Psoas muscle (tissue), 8 donors: ENCODE data around the gene OR10A5. TPM values are rescaled to one million over a fixed set of nuclear protein-coding genes. Genes with fewer than 3 reads are reported as not detected.
"Not testable (repeated sequence)": the region's sequence is repeated elsewhere in the genome, so short reads cannot be mapped to it uniquely, and the experiment has no call there.

Experiments used
- ATAC-seq, 4 donors: fragments of 200-7000 bp; cut with Tn5 transposase; one replicate each; pipeline ENCODE4 v1.9.1; 2020; ENCODE audit warnings: moderate library complexity in 3 of 4, mild to moderate bottlenecking in 2 of 4
- DNase-seq, 2 donors: peaks; one replicate each; pipeline ENCODE4 v3.0.0-alpha.2; 2020
- H3K27ac ChIP-seq: fragments of 200-600 bp; one replicate; pipeline ENCODE4 v1.8.0; 2022
- H3K27me3 ChIP-seq, 3 donors: fragments of 200-600 bp in 1 of 3; one replicate each; pipeline versions ENCODE4 v1.6.1 to v1.8.0; 2013 to 2022; ENCODE audit warnings: low read length in 2 of 3, mild to moderate bottlenecking in 2 of 3, moderate library complexity in 1 of 3; ENCODE audit not compliant: insufficient read depth in 3 of 3
- H3K36me3 ChIP-seq, 2 donors: fragments of 200-600 bp in 1 of 2; one replicate each; pipeline versions ENCODE4 v1.6.1 to v1.8.0; 2013 to 2022; ENCODE audit warnings: low read depth in 1 of 2, mild to moderate bottlenecking in 1 of 2, moderate library complexity in 1 of 2; ENCODE audit not compliant: insufficient read depth in 1 of 2
- H3K4me1 ChIP-seq: fragments of 200-600 bp; one replicate; pipeline ENCODE4 v1.8.0; 2022
- H3K4me3 ChIP-seq: fragments of 200-600 bp; one replicate; pipeline ENCODE4 v1.8.0; 2022; ENCODE audit warnings: mild to moderate bottlenecking
- H3K9me3 ChIP-seq: fragments of 200-600 bp; one replicate; pipeline ENCODE4 v1.8.0; 2022
- CTCF ChIP-seq: fragments of 200-600 bp; IDR thresholded peaks from one replicate; pipeline ENCODE4 v1.8.0; 2022; ENCODE audit warnings: antibody characterized with exemption
- WGBS, 3 donors: extraction: QIAGEN DNeasy Blood & Tissue Kit; methylation state at CpG; one replicate each; pipeline versions ENCODE4 v1.1.6 to v1.1.7; 2013; 5-methylcytosine and 5-hydroxymethylcytosine counted together
- intact Hi-C, 2 donors: fragments of 100-400 bp; cut with DNase I; formaldehyde crosslinking; loops; one replicate each; pipeline versions ENCODE4 v1.11.0 to v1.14.2; 2022
- polyA plus RNA-seq, 3 donors: library from polyadenylated mRNA; stranded (reverse); fragments of 200-250 nt; gene quantifications; one replicate each; pipeline ENCODE4 v1.2.3, GENCODE V29; 2013
- total RNA-seq, 4 donors: library from RNA; stranded (reverse); fragmentation: NEBNext Ultra II Directional in 2 of 4; extraction: Animal tissue kit (Norgen Biotek cat#: 25700) in 2 of 4; gene quantifications; one replicate each; pipeline versions ENCODE4 v1.2.1 to v1.2.4, GENCODE V29; 2021 to 2023
- donor health status: healthy with polysubstance abuse.
- donor health status: DM: no; HTN: no; CAD: no; lungs with moderate emphysema.
- donor health status: Bipolar disorder and iron deficiency.
- donor health status: healthy.
- donor health status: DM: yes; HTN: yes; CAD: no.
- donor health status: DM: no; HTN: no; CAD: no.
- donor health status: DM: no; HTN: no; CAD: no.
- donor health status: DM: yes; HTN: yes; CAD: no.

The OR10A5 gene
- total and polyA plus RNA-seq, 7 donors = not detected

DNA sequence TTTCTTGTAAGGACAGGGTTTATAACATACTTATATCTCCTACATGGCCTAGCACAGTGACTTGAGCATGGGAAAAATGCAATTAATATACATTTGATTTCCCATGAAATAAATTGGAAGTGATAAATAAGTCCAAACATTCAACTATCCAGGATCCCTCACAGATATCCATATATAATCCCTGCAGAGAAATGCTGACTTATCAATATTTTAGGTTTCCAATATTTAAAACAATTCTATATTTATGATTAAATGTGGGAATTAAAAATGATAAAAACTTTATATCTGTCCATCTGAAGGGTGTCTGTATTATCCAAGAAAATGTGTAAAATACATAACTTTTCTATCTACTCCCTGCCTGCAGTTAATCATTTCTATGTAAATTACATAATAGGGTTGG lies 37.3 kb downstream of the OR10A5 start:
- intact Hi-C loops = no loop called here
- ATAC-seq = no peak

DNA sequence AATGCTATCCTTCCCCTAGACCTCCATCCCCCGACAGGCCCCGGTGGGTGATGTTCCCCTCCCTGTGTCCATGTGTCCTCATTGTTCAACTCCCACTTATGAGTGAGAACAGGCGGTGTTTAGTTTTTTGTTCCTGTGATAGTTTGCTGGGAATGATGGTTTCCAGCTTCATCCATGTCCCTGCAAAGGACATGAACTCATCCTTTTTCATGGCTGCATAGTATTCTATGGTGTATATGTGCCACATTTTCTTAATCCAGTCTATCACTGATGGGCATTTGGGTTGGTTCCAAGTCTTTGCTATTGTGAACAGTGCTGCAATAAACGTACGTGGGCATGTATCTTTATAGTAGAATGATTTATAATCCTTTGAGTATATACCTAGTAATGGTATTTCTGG lies 42.2 kb downstream of the OR10A5 start:
- 86 to 97% (median 96%) methylated on average over 5 of the region's 5 CpGs for WGBS, 3 donors
- H3K4me3 ChIP-seq, H3K4me1 ChIP-seq, intact Hi-C loops, H3K36me3 ChIP-seq, ATAC-seq, H3K27ac ChIP-seq, H3K27me3 ChIP-seq, DNase-seq, H3K9me3 ChIP-seq: not testable (repeated sequence)

More for the DNA sequence above, 37.3 kb downstream of the OR10A5 start:
- no peaks in the 10 kb centered on the region for H3K9me3 ChIP-seq
- no peaks in the 10 kb centered on the region for H3K36me3 ChIP-seq
- DNase-seq = no peak
- H3K27ac ChIP-seq = no peak overlapping the region
- no peaks in the 10 kb centered on the region for H3K4me1 ChIP-seq
- H3K4me3 ChIP-seq = no peak overlapping the region
- TF ChIP-seq CTCF = no peak
- H3K27me3 ChIP-seq = peaks cover 0 to 3% (median 0%) of the 10 kb centered on the region in 3 donors

DNA sequence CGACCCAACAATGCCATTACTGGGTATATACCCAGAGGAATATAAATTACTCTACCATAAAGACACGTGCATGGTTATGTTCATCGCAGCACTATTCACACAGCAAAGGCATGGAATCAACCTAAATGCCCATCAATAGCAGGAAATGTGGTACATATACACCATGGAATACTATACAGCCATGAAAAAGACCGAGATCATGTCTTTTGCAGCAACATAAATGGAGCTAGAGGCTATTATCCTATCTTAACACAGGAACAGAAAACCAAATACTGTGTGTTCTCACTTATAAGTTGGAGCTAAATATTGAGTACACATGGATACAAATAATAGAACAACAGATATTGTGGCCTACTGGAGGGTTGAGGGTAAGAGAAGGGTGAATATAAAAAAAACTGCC lies 43.3 kb downstream of the OR10A5 start:
- TF ChIP-seq CTCF = no peak
- DNase-seq (no peak), ATAC-seq (no peak)
- H3K27ac ChIP-seq = no peak overlapping the region
- WGBS, 3 donors = 82 to 89% (median 89%) methylated on average over 4 of the region's 4 CpGs
- H3K4me1 ChIP-seq = no peaks in the 10 kb centered on the region
- no peaks in the 10 kb centered on the region for H3K9me3 ChIP-seq
- H3K4me3 ChIP-seq = no peak overlapping the region
- intact Hi-C loops = no loop called here
- H3K36me3 ChIP-seq = no peaks in the 10 kb centered on the region
- peaks cover 0 to 2% (median 0%) of the 10 kb centered on the region in 3 donors for H3K27me3 ChIP-seq

DNA sequence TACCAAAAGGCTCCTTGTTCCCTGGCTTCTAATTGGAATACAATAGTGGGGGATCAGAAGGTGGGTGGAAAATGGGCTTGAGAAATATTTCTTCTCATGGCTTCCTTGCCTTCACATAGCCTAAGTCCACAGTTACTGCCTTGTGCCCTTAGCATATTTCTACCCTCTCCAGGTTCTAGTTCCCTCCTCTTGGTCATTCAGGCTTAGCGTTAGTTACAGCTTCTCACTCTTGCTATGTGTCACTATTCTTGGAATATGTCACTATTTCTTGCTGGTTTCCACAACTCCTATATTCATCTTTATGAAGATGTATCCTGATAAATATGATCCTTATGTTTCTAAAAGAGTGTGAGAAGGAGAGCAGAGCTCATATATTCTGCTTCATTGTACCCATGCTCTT lies 44.4 kb downstream of the OR10A5 start:
- intact Hi-C loops = no loop called here

GRCh38 chr11:6892400-6892799 lies 46.9 kb downstream of the OR10A5 start, which contains the start of gene OR2D2:
OR2D2 (minus strand) TSS chr11:6892500; CDS start chr11:6892500, 0 bp downstream.
- Histone ChIP-seq H3K36me3 (no peaks in the 10 kb centered on the region), H3K27me3 (no peaks in the 10 kb centered on the region), H3K9me3 (no peaks in the 10 kb centered on the region), H3K4me1 (no peaks in the 10 kb centered on the region), H3K27ac (no peak within 1 kb of the TSS), H3K4me3 (no peak within 1 kb of the TSS)
- 72 to 86% (median 77%) methylated on average over 2 of the region's 2 CpGs for WGBS, 3 donors
- no peak for TF ChIP-seq CTCF
- DNase-seq (no peak), ATAC-seq (no peak)
- intact Hi-C loops = no loop called here

More for the DNA sequence above, 44.4 kb downstream of the OR10A5 start:
- H3K36me3 ChIP-seq = no peaks in the 10 kb centered on the region
- DNase-seq (no peak), ATAC-seq (no peak)
- no peak overlapping the region for H3K27ac ChIP-seq
- TF ChIP-seq CTCF = no peak
- 80 to 96% (median 85%) methylated on average over 1 of the region's 1 CpG for WGBS, 3 donors
- no peak overlapping the region for H3K4me3 ChIP-seq
- H3K27me3 ChIP-seq = no peaks in the 10 kb centered on the region
- no peaks in the 10 kb centered on the region for H3K4me1 ChIP-seq
- no peaks in the 10 kb centered on the region for H3K9me3 ChIP-seq
